ENCODE measurements around the gene TBX6. TPM values are rescaled to one million over a fixed set of nuclear protein-coding genes. Genes with fewer than 3 reads are reported as not detected.

The TBX6 gene
- total RNA-seq, 1 donor from 2014 or later, result 1.4 TPM

DNA sequence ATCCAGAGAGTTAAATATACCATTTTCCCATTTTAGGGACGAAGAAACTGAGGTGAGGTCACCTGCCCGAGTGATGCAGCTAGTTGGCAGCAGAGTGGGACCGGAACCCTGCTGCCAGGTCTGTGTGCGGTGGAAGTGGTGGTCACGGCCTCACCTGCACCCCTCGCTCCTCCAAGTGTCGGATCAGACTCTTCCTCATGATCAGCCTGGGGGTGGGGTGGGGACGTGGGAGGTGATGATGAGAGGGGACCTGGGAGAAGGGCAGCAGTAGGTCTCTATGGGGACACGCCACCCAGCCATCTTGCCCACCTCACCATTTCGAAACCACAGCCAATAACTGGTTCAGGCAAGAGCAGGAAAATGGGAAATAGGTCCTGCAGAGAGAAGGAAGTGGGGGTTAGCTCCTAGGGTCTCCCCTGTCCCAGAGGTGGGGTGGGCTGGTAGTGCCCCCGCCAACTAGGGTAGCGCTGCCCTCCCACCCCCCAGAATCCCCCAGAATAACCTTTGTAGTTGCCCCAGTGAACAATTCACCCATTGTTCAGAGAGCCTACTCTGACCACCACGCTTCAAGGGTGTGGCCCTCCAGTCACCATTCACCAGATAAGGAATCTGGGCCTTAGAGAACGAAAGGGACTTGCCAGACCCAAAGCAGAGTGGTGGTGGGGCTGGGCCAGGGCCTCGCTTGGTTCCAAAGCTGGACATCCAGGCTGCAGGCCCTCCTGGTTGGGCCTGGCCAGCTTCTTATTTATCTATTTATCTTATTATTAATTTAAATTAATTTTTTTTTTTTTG, 16.5 kb upstream of the TBX6 start:
- Histone ChIP-seq H3K27ac (no peak overlapping the region), H3K36me3 (peaks cover 43% of the 10 kb centered on the region), H3K4me1 (peaks cover under 1% of the 10 kb centered on the region), H3K4me3 (no peak overlapping the region), H3K27me3 (no peaks in the 10 kb centered on the region), H3K9me3 (no peaks in the 10 kb centered on the region)
- no peak for TF ChIP-seq CTCF (IDR thresholded peaks at IDR 0.05)
- no peak for ATAC-seq
- peak; percentile 26 for DNase-seq
- intact Hi-C loops (cut with DNase I), result no loop called here

DNA sequence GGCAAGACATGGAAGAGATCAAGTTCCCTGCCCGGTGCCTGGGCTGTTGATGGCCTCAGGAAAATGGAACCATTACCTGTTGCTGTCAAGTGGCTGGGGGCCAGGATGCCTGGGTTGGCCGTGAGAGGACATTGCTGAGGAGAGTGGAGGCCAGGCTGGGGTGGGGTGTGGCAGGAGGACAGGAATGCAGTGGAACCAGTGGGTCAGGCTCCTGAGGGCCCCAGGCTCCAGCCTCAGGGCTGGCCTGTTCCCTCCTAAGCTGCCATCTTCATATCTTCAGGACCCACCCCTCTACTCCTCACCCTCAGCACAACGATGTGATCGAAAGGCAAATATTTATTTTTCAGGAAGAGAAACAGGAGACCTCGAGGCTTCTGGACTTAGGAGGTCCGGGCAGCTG, 12.8 kb upstream of the TBX6 start:
- H3K4me1 ChIP-seq, result no peaks in the 10 kb centered on the region
- peak; percentile 82 for DNase-seq
- H3K9me3 ChIP-seq, result no peaks in the 10 kb centered on the region
- intact Hi-C loops (cut with DNase I), result no loop called here
- H3K4me3 ChIP-seq, result no peak overlapping the region
- H3K27ac ChIP-seq, result peak overlapping the region; percentile 42
- TF ChIP-seq CTCF (IDR thresholded peaks at IDR 0.05), result no peak
- ATAC-seq, result peak; percentile 96
- no peaks in the 10 kb centered on the region for H3K27me3 ChIP-seq
- H3K36me3 ChIP-seq, result peaks cover 30% of the 10 kb centered on the region

DNA sequence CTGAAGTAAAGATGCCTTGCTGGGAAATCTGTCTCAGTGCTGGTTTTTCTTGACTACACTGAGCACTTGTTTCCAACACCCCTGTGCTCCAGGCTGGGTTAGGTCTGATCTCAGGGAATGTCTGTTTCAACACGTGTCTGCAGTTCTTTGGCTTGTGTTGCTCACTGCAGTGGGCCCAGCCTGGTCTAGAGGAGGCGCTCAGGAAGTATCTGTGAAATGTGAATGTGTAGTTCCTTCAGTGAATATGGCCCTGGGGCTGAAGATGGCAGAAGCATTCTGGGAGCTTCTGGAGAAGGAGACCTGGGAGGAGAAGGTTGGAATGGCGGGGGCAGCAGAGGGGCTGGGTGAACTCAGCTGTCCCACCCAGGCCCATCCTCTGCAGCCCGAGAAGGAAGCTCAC, 12.4 kb upstream of the TBX6 start:
- Histone ChIP-seq H3K27ac (peak overlapping the region; percentile 42), H3K36me3 (peaks cover 30% of the 10 kb centered on the region), H3K9me3 (no peaks in the 10 kb centered on the region), H3K4me3 (no peak overlapping the region), H3K27me3 (no peaks in the 10 kb centered on the region), H3K4me1 (no peaks in the 10 kb centered on the region)
- TF ChIP-seq CTCF (IDR thresholded peaks at IDR 0.05), result no peak
- DNase-seq (no peak), ATAC-seq (peak; percentile 5)
- intact Hi-C loops (cut with DNase I), result no loop called here

- DNase-seq (no peak), ATAC-seq (no peak)
- Histone ChIP-seq H3K27ac (peak overlapping the region; percentile 94), H3K4me1 (peaks cover 36% of the 10 kb centered on the region), H3K9me3 (no peaks in the 10 kb centered on the region), H3K36me3 (peaks cover 18% of the 10 kb centered on the region), H3K27me3 (no peaks in the 10 kb centered on the region), H3K4me3 (peak overlapping the region; percentile 84)
- TF ChIP-seq CTCF (IDR thresholded peaks at IDR 0.05), result no peak
- intact Hi-C loops (cut with DNase I), result no loop called here
Measured at GRCh38 chr16:30096862-30097563, 5.3 kb upstream of the TBX6 start.

- Histone ChIP-seq H3K4me1 (peaks cover 40% of the 10 kb centered on the region), H3K27ac (peak within 1 kb of the TSS; percentile 94), H3K36me3 (peaks cover 18% of the 10 kb centered on the region), H3K4me3 (peak within 1 kb of the TSS; percentile 84), H3K9me3 (no peaks in the 10 kb centered on the region), H3K27me3 (no peaks in the 10 kb centered on the region)
- intact Hi-C loops (cut with DNase I), result no loop called here
- no peak for TF ChIP-seq CTCF (IDR thresholded peaks at IDR 0.05)
- ATAC-seq (peak; percentile 80), DNase-seq (peak; percentile 96)
Measured at GRCh38 chr16:30096105-30096861, 4.6 kb upstream of the TBX6 start, which contains the start of gene YPEL3. Gene YPEL3 (minus strand): TSS chr16:30096213. CDS start chr16:30095482, 731 bp downstream.

All from upper lobe of right lung (tissue), 1 donor.